ENCODE measurements around the gene NECAP2.
"Not testable (repeated sequence)": the region's sequence is repeated elsewhere in the genome, so short reads cannot be mapped to it uniquely, and the experiment has no call there.

The NECAP2 gene

DNA sequence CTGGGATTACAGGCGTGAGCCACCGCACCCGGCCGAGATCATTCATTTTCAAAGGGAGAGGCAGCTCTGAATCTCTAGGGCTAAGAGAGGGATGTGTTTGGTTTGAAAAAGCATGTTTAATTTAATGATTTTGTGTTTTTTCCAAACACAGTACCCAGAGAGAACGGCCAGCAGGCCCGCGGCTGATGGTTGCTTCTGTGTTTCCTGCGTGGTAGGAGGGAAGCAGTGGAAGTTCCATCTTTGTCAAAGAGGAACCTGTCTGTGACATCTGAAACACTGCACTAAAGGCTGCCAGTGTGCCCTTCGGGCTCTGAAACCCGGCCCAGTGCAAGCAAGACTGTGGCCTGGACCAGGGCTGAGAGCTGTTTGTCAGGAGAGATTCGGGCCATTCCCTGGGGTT lies 59.9 kb downstream of the NECAP2 start:
- DNase-seq, result not testable (repeated sequence)

DNA sequence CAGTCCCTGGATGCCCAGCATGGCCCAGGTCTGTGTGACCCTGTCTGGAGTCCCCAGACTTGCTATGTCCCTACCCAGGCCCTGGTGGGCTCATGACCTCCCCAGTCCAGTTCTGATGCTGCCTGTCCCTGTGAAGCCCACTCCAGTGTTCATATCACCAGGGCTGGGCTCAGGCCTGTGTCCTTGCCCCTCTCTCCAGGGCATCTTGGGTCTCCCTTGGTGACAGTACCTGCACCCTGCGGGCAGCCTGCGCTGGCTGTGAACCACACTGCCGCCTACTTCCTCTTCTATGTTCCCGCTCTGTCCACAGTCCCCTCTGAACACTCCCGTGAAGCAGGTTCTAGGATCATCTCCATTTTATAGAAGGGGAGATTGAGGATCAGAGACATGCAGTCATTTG lies 60.5 kb downstream of the NECAP2 start:
- not testable (repeated sequence) for DNase-seq

DNA sequence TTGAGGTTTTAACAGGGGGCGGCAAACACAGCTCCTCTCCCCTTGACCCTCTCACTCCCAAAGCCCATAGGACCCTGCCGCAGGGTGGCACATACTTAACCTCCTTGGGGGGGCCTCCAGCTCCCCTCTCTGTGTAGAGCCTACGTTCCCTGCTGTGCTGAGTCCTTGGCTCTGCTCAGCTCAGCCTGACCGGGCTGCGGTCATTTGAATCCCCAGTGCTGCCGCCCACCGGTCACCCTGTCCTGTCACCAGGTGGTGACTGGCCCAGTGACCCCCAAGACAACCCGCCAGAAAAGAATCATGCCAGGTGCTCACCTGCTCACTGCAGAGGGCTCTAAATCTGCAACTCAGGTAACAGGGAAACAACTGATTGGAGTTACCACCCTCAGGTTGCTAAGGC lies 60.9 kb downstream of the NECAP2 start:
- not testable (repeated sequence) for DNase-seq

DNA sequence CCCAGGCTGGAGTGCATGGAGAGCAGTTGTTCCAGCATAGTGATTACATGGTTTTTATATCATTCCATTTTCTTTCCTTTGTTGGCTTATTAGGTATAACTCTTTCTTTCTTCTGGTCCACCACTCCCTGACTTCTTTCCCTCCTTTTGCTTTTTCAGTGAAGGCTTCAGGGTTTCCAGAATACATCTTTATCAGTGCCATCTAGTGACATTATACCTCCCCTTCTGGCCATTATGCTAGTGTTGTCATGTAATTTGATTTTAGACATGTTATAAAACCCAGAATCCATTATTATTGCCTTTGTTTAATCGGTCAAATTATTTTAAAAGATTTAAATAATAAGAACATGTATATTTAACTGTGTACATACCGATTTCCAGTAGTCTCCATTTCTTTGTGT lies 63.0 kb downstream of the NECAP2 start:
- no peak for DNase-seq

DNA sequence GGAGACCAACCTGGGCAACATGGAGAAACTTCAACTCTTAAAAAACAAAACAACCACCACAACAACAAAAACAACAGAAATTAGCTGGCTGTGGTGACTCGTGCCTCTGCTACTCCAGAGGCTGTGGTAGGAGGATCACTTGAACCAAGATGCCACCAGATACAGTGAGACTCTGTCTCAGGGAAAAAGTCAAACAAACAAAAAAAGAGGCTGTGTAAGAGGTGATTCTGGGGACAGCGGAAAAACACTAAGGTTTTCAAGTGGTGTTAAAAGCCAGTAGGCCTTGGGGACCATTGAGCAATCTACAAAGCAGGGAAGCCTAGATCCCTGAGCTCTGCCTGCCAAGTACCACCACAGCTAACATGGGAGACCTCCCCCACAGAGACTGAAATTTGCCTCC lies 65.3 kb downstream of the NECAP2 start:
- DNase-seq, result not testable (repeated sequence)

DNA sequence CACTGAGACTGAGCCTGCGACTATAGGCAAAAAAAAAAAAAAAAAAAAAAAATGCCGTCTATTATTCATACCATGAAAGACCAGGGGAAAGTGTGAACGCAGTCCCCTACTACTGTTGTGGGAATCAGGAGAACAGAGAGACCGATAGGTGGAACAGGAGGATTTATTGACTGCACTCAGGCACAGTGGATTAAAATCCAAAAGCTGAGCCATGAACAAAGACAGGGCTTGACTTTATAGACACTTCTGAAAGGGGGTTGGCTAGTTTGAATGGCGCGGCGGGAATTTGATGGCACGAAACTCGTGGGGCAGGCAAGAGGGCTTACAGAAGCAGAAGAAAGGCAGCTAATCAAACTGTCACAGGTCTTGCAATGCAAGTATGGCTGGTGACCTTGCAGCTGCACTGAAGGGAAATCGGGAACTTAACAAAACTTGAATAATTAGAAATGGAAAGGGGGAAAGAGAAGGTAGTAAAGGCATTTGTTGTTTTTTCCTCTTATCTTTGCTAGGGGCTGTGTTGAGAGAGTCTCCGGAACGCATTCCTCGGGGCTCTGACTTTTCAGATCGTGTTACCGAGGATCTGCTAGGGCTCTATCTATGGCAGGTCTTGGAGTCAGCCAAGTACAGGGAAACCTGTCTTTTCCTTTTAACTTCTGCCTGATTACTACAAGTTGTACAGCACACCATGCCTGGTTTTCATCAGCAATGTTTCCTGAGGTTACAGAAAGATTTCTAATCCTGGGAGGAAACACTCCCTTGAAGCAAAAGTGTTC lies 66.0 kb downstream of the NECAP2 start:
- DNase-seq, result not testable (repeated sequence)

DNA sequence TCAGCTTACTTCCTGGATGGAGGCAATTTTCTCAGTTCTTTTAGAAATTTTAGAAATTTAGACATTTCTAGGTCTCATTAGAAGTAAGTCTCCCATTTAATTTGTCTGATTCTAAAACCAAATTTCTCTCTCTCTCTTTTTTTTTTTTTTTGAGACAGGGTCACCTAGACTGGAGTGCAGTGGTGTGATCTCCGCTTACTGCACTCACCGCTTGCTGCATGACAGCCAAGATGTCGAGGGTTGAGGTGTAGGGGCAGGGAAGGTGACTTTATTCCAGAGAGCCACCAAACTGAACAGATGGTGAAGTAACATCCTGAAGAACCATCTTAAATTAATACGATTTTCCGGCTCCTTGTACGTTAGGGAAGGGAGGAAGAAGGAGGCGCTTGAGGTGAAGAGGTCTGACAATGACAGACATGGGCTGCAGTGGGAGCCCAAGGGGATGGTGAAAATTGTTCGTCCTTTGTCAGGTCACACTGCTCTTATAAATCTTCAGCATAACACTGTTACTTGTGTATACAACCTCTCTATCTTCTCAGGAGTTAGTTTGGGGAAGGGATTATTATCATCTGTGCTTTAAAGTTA lies 68.4 kb downstream of the NECAP2 start:
- peak; percentile 15 to 29 for DNase-seq

Data from CD4-positive, alpha-beta T cell treated with Interleukin-4 for 1 hour (primary cell).